ENCODE measurements around the gene DECR2. TPM values are rescaled to one million over a fixed set of nuclear protein-coding genes. Genes with fewer than 3 reads are reported as not detected.

The DECR2 gene
- total and polyA plus RNA-seq, 2 of the 13 experiments (the other 11 are each of a cell fraction or from before 2014, with no cell fraction given), result 36.3 to 44.6 TPM

DNA sequence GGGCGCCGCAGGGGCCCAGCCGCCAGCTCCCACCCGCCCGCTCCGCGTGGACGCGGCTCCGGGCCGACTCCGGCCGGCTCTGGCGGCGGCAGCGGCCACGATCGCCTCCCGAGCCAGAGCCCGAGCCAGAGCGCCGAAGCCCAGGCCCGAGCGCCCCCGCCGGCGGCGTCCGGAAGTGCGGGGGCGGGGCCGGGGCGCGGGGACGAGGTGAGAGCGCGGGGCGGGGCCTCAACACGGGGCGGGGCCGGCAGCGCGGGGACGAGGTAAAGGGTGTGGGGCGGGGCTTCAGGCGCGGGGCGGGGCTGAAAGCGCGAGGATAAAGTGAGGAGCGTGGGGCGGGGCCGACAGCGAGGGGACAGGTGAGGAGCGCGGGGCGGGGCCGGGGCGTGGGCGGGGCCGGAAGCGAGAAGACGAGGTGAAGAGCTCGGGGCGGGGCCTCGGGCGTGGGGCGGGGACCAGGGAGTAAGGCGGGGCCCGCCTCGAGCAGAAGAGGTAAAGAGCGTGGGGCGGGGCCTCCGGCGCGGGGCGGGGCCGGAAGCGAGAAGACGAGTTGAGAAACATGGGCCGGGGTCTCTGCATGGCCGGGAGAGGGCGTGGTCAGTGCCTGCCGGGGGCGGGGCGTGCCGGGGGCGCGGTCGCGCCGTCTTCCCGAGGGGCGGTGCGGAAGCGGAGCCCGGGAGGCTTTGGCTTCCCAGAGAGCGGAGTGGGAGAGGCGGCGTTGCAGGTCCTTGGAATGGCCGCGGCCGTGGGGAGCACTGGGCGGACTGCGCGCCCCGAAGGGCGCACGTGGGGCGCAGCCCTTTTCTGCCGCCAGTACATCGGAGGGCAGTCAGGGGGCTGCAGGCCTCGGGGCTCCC, 48.9 kb upstream of the DECR2 start, which contains the start of gene AXIN1 (continued):
- TF ChIP-seq, protein P1, sequence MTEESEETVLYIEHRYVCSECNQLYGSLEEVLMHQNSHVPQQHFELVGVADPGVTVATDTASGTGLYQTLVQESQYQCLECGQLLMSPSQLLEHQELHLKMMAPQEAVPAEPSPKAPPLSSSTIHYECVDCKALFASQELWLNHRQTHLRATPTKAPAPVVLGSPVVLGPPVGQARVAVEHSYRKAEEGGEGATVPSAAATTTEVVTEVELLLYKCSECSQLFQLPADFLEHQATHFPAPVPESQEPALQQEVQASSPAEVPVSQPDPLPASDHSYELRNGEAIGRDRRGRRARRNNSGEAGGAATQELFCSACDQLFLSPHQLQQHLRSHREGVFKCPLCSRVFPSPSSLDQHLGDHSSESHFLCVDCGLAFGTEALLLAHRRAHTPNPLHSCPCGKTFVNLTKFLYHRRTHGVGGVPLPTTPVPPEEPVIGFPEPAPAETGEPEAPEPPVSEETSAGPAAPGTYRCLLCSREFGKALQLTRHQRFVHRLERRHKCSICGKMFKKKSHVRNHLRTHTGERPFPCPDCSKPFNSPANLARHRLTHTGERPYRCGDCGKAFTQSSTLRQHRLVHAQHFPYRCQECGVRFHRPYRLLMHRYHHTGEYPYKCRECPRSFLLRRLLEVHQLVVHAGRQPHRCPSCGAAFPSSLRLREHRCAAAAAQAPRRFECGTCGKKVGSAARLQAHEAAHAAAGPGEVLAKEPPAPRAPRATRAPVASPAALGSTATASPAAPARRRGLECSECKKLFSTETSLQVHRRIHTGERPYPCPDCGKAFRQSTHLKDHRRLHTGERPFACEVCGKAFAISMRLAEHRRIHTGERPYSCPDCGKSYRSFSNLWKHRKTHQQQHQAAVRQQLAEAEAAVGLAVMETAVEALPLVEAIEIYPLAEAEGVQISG (CRISPR knock-in tag; IDR thresholded peaks at IDR 0.05), result peak; percentile 27; the same call in 1 of the 2 replicates
- peak; percentile 33; the same call in 1 of the 2 replicates for TF ChIP-seq ELF3 (CRISPR knock-in tag; IDR thresholded peaks at IDR 0.05)
- TF ChIP-seq ZBTB7A (CRISPR knock-in tag; IDR thresholded peaks at IDR 0.05), result no peak
- TF ChIP-seq, protein P2, sequence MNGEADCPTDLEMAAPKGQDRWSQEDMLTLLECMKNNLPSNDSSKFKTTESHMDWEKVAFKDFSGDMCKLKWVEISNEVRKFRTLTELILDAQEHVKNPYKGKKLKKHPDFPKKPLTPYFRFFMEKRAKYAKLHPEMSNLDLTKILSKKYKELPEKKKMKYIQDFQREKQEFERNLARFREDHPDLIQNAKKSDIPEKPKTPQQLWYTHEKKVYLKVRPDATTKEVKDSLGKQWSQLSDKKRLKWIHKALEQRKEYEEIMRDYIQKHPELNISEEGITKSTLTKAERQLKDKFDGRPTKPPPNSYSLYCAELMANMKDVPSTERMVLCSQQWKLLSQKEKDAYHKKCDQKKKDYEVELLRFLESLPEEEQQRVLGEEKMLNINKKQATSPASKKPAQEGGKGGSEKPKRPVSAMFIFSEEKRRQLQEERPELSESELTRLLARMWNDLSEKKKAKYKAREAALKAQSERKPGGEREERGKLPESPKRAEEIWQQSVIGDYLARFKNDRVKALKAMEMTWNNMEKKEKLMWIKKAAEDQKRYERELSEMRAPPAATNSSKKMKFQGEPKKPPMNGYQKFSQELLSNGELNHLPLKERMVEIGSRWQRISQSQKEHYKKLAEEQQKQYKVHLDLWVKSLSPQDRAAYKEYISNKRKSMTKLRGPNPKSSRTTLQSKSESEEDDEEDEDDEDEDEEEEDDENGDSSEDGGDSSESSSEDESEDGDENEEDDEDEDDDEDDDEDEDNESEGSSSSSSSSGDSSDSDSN (CRISPR knock-in tag; IDR thresholded peaks at IDR 0.05), result peak; percentile 31; the same call in 1 of the 2 replicates
- TF ChIP-seq RXRA (CRISPR knock-in tag; IDR thresholded peaks at IDR 0.05), result 0 out of 2 replicates have a peak, but pooled peaks have one; percentile 33
- TF ChIP-seq TCF12 (IDR thresholded peaks at IDR 0.05), result no peak
- 0 out of 2 replicates have a peak, but pooled peaks have one; percentile 37 for TF ChIP-seq TCF12 (CRISPR knock-in tag; IDR thresholded peaks at IDR 0.05)
- no peak for TF ChIP-seq ATRX (CRISPR knock-in tag; IDR thresholded peaks at IDR 0.05; ENCODE audit: borderline replicate concordance)
- TF ChIP-seq EEA1 (CRISPR knock-in tag; IDR thresholded peaks at IDR 0.05; ENCODE audit: borderline replicate concordance), result peak; percentile 93; the same call in 1 of the 2 replicates
- TF ChIP-seq POLR2AphosphoS5 (IDR thresholded peaks at IDR 0.05; ENCODE audit: low read depth, low read length), result peak; percentile 83
- peak; percentile 79; the same call in 1 of the 2 replicates for TF ChIP-seq ZNF850 (CRISPR knock-in tag; conservative IDR thresholded peaks at IDR 0.05)
- TF ChIP-seq, protein P3, sequence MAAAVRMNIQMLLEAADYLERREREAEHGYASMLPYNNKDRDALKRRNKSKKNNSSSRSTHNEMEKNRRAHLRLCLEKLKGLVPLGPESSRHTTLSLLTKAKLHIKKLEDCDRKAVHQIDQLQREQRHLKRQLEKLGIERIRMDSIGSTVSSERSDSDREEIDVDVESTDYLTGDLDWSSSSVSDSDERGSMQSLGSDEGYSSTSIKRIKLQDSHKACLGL (CRISPR knock-in tag; IDR thresholded peaks at IDR 0.05), result peak; percentile 82
- TF ChIP-seq GABPB1 (CRISPR knock-in tag; IDR thresholded peaks at IDR 0.05), result peak; percentile 84
- peak; percentile 36; the same call in 1 of the 2 replicates for TF ChIP-seq TBX3 (IDR thresholded peaks at IDR 0.05; ENCODE audit: borderline replicate concordance)
- TF ChIP-seq, protein P4, sequence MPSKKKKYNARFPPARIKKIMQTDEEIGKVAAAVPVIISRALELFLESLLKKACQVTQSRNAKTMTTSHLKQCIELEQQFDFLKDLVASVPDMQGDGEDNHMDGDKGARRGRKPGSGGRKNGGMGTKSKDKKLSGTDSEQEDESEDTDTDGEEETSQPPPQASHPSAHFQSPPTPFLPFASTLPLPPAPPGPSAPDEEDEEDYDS (CRISPR knock-in tag; IDR thresholded peaks at IDR 0.05), result peak; percentile 73
- no peak for TF ChIP-seq ADNP (CRISPR knock-in tag; IDR thresholded peaks at IDR 0.05)
- TF ChIP-seq, protein P5, sequence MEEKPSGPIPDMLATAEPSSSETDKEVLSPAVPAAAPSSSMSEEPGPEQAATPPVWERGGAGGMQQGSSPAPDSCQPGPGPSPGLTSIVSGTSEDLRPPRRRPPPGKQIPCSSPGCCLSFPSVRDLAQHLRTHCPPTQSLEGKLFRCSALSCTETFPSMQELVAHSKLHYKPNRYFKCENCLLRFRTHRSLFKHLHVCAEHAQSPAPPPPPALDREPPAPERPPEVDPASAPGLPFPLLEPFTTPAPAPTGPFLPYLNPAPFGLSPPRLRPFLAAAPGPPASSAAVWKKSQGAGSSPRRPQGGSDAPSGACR (CRISPR knock-in tag; IDR thresholded peaks at IDR 0.05), result 0 out of 2 replicates have a peak, but pooled peaks have one; percentile 51
- peak; percentile 48; the same call in 1 of the 2 replicates for TF ChIP-seq ELF1 (CRISPR knock-in tag; IDR thresholded peaks at IDR 0.05)
- TF ChIP-seq SIN3A (IDR thresholded peaks at IDR 0.05; ENCODE audit: borderline replicate concordance, low read depth, low read length), result peak; percentile 65; the same call in 1 of the 2 replicates
- TF ChIP-seq TAF1 (CRISPR knock-in tag; IDR thresholded peaks at IDR 0.05), result peak; percentile 59; the same call in 1 of the 2 replicates
- TF ChIP-seq ETV5 (CRISPR knock-in tag; IDR thresholded peaks at IDR 0.05; ENCODE audit: borderline replicate concordance), result peak; percentile 79; the same call in 1 of the 2 replicates

Measured in HepG2 (cell line).